Endothelial cell of umbilical vein (primary cell): ENCODE results near the gene ADAMTS17. TPM values are rescaled to one million over a fixed set of nuclear protein-coding genes. Genes with fewer than 3 reads are reported as not detected.

Experiments
- BruUV-seq: library from RNA; stranded (reverse); fragments of 400-500 nt; replicated peaks from 2 replicates; lab custom pipeline; 2021; lab: Mats Ljungman, UMichigan
- CTCF ChIA-PET: fragments of 300-600, 350-600 bp; sonication (Branson Sonifier 250); formaldehyde crosslinking; loops from one replicate; lab custom pipeline; 2021; ENCODE audit warnings: antibody characterized with exemption, inconsistent platforms; lab: Charles Lee
- POLR2A ChIA-PET: fragments of 300-600, 350-600 bp; sonication (Branson Sonifier 250); formaldehyde crosslinking; loops from one replicate; lab custom pipeline; 2021; ENCODE audit warnings: antibody characterized with exemption, inconsistent platforms; lab: Charles Lee
- DNase-seq: peaks from one replicate; pipeline ENCODE4 v3.0.0-alpha.2; 2011; ENCODE audit warnings: low read depth, low spot score
- FAIRE-seq: peaks from 2 replicates; lab custom pipeline; 2011; peaks lifted over from hg19 to GRCh38; lab: Jason Lieb, UNC
- H2AFZ ChIP-seq: 2 replicates; pipeline ENCODE4 v1.6.0; 2012; ENCODE audit warnings: low read depth, low read length, control low read depth, inconsistent platforms
- H3K27ac ChIP-seq: 2 replicates; pipeline ENCODE4 v1.5.1; 2011; ENCODE audit warnings: low read depth, mild to moderate bottlenecking, control low read depth, low read length, moderate library complexity; ENCODE audit not compliant: insufficient read depth
- H3K27me3 ChIP-seq, 2 experiments: 2 replicates each; pipeline versions ENCODE4 v1.6.0 to v1.6.1; 2011; ENCODE audit warnings: low read length in 2 of 2, mixed read lengths in 1 of 2; ENCODE audit not compliant: control insufficient read depth in 2 of 2, insufficient read depth in 2 of 2
- H3K36me3 ChIP-seq, 2 experiments: 2 replicates in 1 of 2; 3 replicates in 1 of 2; pipeline ENCODE4 v1.5.1; 2011; ENCODE audit warnings: low read length in 2 of 2, mild to moderate bottlenecking in 1 of 2, moderate library complexity in 1 of 2; ENCODE audit not compliant: control insufficient read depth in 2 of 2, insufficient read depth in 2 of 2; ENCODE audit errors: extremely low read depth in 1 of 2
- H3K4me1 ChIP-seq: 3 replicates; pipeline ENCODE4 v1.5.1; 2011; ENCODE audit warnings: mild to moderate bottlenecking, low read length; ENCODE audit not compliant: control insufficient read depth, insufficient read depth; ENCODE audit errors: extremely low read depth
- H3K4me2 ChIP-seq: 2 replicates; pipeline ENCODE4 v1.6.1; 2011; ENCODE audit warnings: low read length, control low read depth, mixed read lengths; ENCODE audit not compliant: insufficient read depth
- H3K4me3 ChIP-seq, 3 experiments: fragments of 200-600 bp in 1 of 3; sonication (generic), shearing (Covaris generic) in 1 of 3; replicated peaks in 1 of 3; 2 replicates each; pipeline ENCODE4 v1.5.1; 2011 to 2016; ENCODE audit warnings: control low read depth in 3 of 3, low read length in 3 of 3, mild to moderate bottlenecking in 2 of 3, inconsistent platforms in 1 of 3, low read depth in 1 of 3, moderate library complexity in 1 of 3; ENCODE audit not compliant: insufficient read depth in 1 of 3
- H3K79me2 ChIP-seq: 2 replicates; pipeline ENCODE4 v1.6.0; 2012; ENCODE audit warnings: low read length, inconsistent platforms; ENCODE audit not compliant: control insufficient read depth, insufficient read depth
- H3K9ac ChIP-seq: replicated peaks from 2 replicates; pipeline ENCODE3; 2011; ENCODE audit warnings: low read length, control low read depth; ENCODE audit not compliant: insufficient read depth; ENCODE audit errors: extremely low read depth
- H3K9me1 ChIP-seq: replicated peaks from 3 replicates; pipeline ENCODE4 v1.6.0; 2011; ENCODE audit warnings: mild to moderate bottlenecking, low read length; ENCODE audit not compliant: control insufficient read depth, insufficient read depth; ENCODE audit errors: extremely low read depth
- H3K9me3 ChIP-seq: replicated peaks from 2 replicates; pipeline ENCODE4 v1.5.1; 2012; ENCODE audit warnings: low read length, inconsistent platforms; ENCODE audit not compliant: control insufficient read depth, insufficient read depth
- H4K20me1 ChIP-seq: replicated peaks from 2 replicates; pipeline ENCODE3; 2011; ENCODE audit warnings: mild to moderate bottlenecking, low read length; ENCODE audit not compliant: control insufficient read depth, insufficient read depth; ENCODE audit errors: extremely low read depth
- EZH2 ChIP-seq: IDR thresholded peaks from 2 replicates; pipeline ENCODE4 v1.6.1; 2012; ENCODE audit warnings: borderline replicate concordance, low read depth, mild to moderate bottlenecking, moderate library complexity, low read length, inconsistent platforms; ENCODE audit not compliant: severe bottlenecking
- FOS ChIP-seq: IDR thresholded peaks from 2 replicates; pipeline ENCODE4 v1.6.1; 2011; ENCODE audit warnings: mild to moderate bottlenecking, low read length, moderate library complexity, borderline replicate concordance; ENCODE audit not compliant: insufficient read depth
- GATA2 ChIP-seq: IDR thresholded peaks from 2 replicates; pipeline ENCODE4 v1.7.0; 2011; ENCODE audit warnings: low read depth, mild to moderate bottlenecking, moderate library complexity, mixed read lengths, low read length; ENCODE audit not compliant: insufficient read length, insufficient read depth
- JUN ChIP-seq: IDR thresholded peaks from 2 replicates; pipeline ENCODE4 v1.6.1; 2011; ENCODE audit warnings: borderline replicate concordance, low read depth; ENCODE audit not compliant: insufficient read length, insufficient read depth
- MYC ChIP-seq: IDR thresholded peaks from one replicate; pipeline ENCODE4 v1.6.1; 2011; ENCODE audit warnings: mild to moderate bottlenecking, low read depth, low read length
- POLR2A ChIP-seq: IDR thresholded peaks from 2 replicates; pipeline ENCODE4 v1.6.1; 2012; ENCODE audit warnings: low read depth, mild to moderate bottlenecking, control low read depth, low read length
- POLR2AphosphoS5 ChIP-seq: IDR thresholded peaks from 2 replicates; pipeline ENCODE4 v1.6.1; 2012; ENCODE audit warnings: low read depth, mild to moderate bottlenecking, control low read depth, low read length, moderate library complexity; ENCODE audit not compliant: insufficient read depth
- dilution Hi-C: fragments of 300-500 bp; cut with MboI; formaldehyde crosslinking; loops from one replicate; pipeline ENCODE4 v1.15.0; 2019; ENCODE audit warnings: low sequenced_read_pairs; ENCODE audit not compliant: extremely low pct_ligation_motif_present
- intact Hi-C: fragments of 100-400 bp; cut with micrococcal nuclease; formaldehyde crosslinking; loops from one replicate; pipeline ENCODE4 v1.10.0; 2022
- polyA plus RNA-seq, 4 experiments: library from polyadenylated mRNA; depleted of rRNA in 3 of 4; stranded (reverse) in 3 of 4; unstranded in 1 of 4; fragments of >200 nt; gene quantifications; 2 replicates each; pipeline versions ENCODE4 v1.2.1 to v1.2.3, GENCODE V29; 2011 to 2012; ENCODE audit warnings: missing spikeins in 1 of 4
- total RNA-seq: library from RNA; stranded (reverse); gene quantifications from 2 replicates; pipeline ENCODE4 v1.2.3, GENCODE V29; 2021
- TF ChIP-seq, protein P1 (sequence below), 2 donors: IDR thresholded peaks; 1 replicate in 1 of 2; 2 replicates in 1 of 2; pipeline ENCODE4 v1.5.1; 2011; ENCODE audit warnings: low read length in 2 of 2, mild to moderate bottlenecking in 2 of 2, moderate library complexity in 2 of 2, control low read depth in 1 of 2, inconsistent platforms in 1 of 2, low read depth in 1 of 2; ENCODE audit not compliant: insufficient read depth in 1 of 2; ENCODE audit errors: extremely low read depth in 1 of 2
- TF ChIP-seq, protein P2 (sequence below): IDR thresholded peaks from 2 replicates; pipeline ENCODE4 v1.6.1; 2011; ENCODE audit not compliant: insufficient read depth, insufficient read length

Gene ADAMTS17
- total and polyA plus RNA-seq, 2 donors (not counting 3 experiments of a cell fraction or from before 2014, with no cell fraction given): 0.12 TPM; not detected in 1

DNA sequence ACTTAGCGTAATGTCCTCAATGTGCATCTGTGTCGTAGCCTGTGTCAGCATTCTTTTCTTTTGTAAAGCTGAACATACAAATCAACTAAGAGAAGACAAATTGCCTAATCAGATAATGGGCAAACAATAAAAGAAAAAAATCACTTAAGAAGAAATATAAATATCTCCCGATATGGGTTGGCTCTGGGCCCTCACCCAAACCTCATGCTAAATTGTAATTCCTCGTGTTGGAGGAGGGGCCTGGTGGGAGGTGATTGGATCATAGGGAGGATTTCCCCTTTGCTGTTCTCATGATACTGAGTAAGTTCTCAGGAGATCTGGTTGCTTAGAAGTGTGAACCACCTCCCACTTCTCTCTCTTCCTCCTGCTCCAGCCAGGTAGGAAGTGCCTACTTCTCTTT lies 323.6 kb downstream of the ADAMTS17 start:
- CTCF ChIA-PET: no interaction called here
- Histone ChIP-seq H3K9me3 (no peaks in the 10 kb centered on the region), H3K27ac (no peak overlapping the region), H3K4me3 (no peak overlapping the region), H3K36me3 (no peaks in the 10 kb centered on the region), H3K9ac (no peak overlapping the region), H2AFZ (no peak overlapping the region), H4K20me1 (no peaks in the 10 kb centered on the region), H3K4me1 (no peaks in the 10 kb centered on the region), H3K27me3 (no peaks in the 10 kb centered on the region), H3K4me2 (no peak overlapping the region), H3K79me2 (no peaks in the 10 kb centered on the region), H3K9me1 (no peaks in the 10 kb centered on the region)
- POLR2A ChIA-PET: no interaction called here
- BruUV-seq: no TSS peak
- TF ChIP-seq, protein P1, sequence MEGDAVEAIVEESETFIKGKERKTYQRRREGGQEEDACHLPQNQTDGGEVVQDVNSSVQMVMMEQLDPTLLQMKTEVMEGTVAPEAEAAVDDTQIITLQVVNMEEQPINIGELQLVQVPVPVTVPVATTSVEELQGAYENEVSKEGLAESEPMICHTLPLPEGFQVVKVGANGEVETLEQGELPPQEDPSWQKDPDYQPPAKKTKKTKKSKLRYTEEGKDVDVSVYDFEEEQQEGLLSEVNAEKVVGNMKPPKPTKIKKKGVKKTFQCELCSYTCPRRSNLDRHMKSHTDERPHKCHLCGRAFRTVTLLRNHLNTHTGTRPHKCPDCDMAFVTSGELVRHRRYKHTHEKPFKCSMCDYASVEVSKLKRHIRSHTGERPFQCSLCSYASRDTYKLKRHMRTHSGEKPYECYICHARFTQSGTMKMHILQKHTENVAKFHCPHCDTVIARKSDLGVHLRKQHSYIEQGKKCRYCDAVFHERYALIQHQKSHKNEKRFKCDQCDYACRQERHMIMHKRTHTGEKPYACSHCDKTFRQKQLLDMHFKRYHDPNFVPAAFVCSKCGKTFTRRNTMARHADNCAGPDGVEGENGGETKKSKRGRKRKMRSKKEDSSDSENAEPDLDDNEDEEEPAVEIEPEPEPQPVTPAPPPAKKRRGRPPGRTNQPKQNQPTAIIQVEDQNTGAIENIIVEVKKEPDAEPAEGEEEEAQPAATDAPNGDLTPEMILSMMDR (IDR thresholded peaks at IDR 0.05; ENCODE audit: extremely low read depth in 1 of 2, insufficient read depth in 1 of 2, low read depth in 1 of 2, low read length in 2 of 2): no peak
- no peak for TF ChIP-seq MYC
- no peak for TF ChIP-seq JUN
- no peak for TF ChIP-seq POLR2A
- TF ChIP-seq POLR2AphosphoS5: no peak
- TF ChIP-seq, protein P2, sequence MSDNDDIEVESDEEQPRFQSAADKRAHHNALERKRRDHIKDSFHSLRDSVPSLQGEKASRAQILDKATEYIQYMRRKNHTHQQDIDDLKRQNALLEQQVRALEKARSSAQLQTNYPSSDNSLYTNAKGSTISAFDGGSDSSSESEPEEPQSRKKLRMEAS: no peak
- no peak for TF ChIP-seq GATA2
- TF ChIP-seq EZH2: no peak
- TF ChIP-seq FOS: no peak
- dilution Hi-C loops: no loop called here
- intact Hi-C loops: no loop called here
- FAIRE-seq (no peak), DNase-seq (no peak)
